Calu3 (cell line): ENCODE data around the gene ZBTB16. TPM values are rescaled to one million over a fixed set of nuclear protein-coding genes. Genes with fewer than 3 reads are reported as not detected.

ENCODE experiments used
- BruUV-seq: library from RNA; stranded (reverse); fragments of 400-500 nt; replicated peaks from 2 replicates; lab custom pipeline; 2021; lab: Mats Ljungman, UMichigan
- CTCF ChIA-PET: fragments of 300-600 bp; sonication (Branson Sonifier 250); formaldehyde crosslinking; loops from one replicate; lab custom pipeline; 2022; ENCODE audit warnings: antibody characterized with exemption; lab: Charles Lee
- DNase-seq: peaks from one replicate; pipeline ENCODE4 v3.0.0; 2022
- H3K27ac Mint-ChIP-seq: one replicate; pipeline ENCODE4 v1.8.0; 2022; ENCODE audit warnings: mixed read lengths; ENCODE audit not compliant: unreplicated experiment
- H3K27me3 Mint-ChIP-seq: one replicate; pipeline ENCODE4 v1.8.0; 2022; ENCODE audit warnings: mixed read lengths; ENCODE audit not compliant: unreplicated experiment
- H3K36me3 Mint-ChIP-seq: one replicate; pipeline ENCODE4 v1.8.0; 2022; ENCODE audit warnings: mild to moderate bottlenecking, moderate library complexity, mixed read lengths; ENCODE audit not compliant: insufficient read depth, unreplicated experiment
- H3K4me1 Mint-ChIP-seq: one replicate; pipeline ENCODE4 v1.8.0; 2022; ENCODE audit warnings: mild to moderate bottlenecking, low read depth, mixed read lengths; ENCODE audit not compliant: unreplicated experiment
- H3K4me3 Mint-ChIP-seq: one replicate; pipeline ENCODE4 v1.8.0; 2022; ENCODE audit warnings: mild to moderate bottlenecking, low read depth, moderate library complexity, mixed read lengths; ENCODE audit not compliant: unreplicated experiment
- H3K9me3 Mint-ChIP-seq: one replicate; pipeline ENCODE4 v1.8.0; 2022; ENCODE audit warnings: low read depth, mixed read lengths; ENCODE audit not compliant: unreplicated experiment
- CTCF ChIP-seq: fragments of 200-600 bp; IDR thresholded peaks from one replicate; pipeline ENCODE4 v1.8.0; 2022; ENCODE audit warnings: antibody characterized with exemption; ENCODE audit not compliant: unreplicated experiment
- intact Hi-C: fragments of 100-400 bp; cut with micrococcal nuclease; formaldehyde crosslinking; loops from one replicate; pipeline ENCODE4 v1.10.0; 2022; ENCODE audit not compliant: unreplicated experiment
- total RNA-seq: library from RNA; stranded (reverse); gene quantifications from 2 replicates; pipeline ENCODE4 v1.2.3, GENCODE V29; 2022

The ZBTB16 gene
- total RNA-seq, 1 experiment from 2014 or later, result not detected

- H3K36me3 Mint-ChIP-seq, result no peaks in the 10 kb centered on the region
- no peaks in the 10 kb centered on the region for H3K9me3 Mint-ChIP-seq
- no TSS peak for BruUV-seq
- peak; percentile 24 for DNase-seq
- no peaks in the 10 kb centered on the region for H3K4me1 Mint-ChIP-seq
- no peak overlapping the region for H3K4me3 Mint-ChIP-seq
- peaks cover 95% of the 10 kb centered on the region for H3K27me3 Mint-ChIP-seq
- H3K27ac Mint-ChIP-seq, result no peak overlapping the region
- TF ChIP-seq CTCF, result no peak
- CTCF ChIA-PET, result no interaction called here
- intact Hi-C loops, result no loop called here
Measured at GRCh38 chr11:114166897-114167323, 107.4 kb downstream of the ZBTB16 start.

- Mint-ChIP-seq H3K9me3 (no peaks in the 10 kb centered on the region), H3K27me3 (peaks cover 95% of the 10 kb centered on the region), H3K4me3 (no peak overlapping the region), H3K4me1 (no peaks in the 10 kb centered on the region), H3K27ac (no peak overlapping the region), H3K36me3 (no peaks in the 10 kb centered on the region)
- CTCF ChIA-PET, result no interaction called here
- no peak for TF ChIP-seq CTCF
- intact Hi-C loops, result no loop called here
- DNase-seq, result no peak
- no TSS peak for BruUV-seq
Measured at GRCh38 chr11:114167355-114167754, 107.8 kb downstream of the ZBTB16 start.

- Mint-ChIP-seq H3K27ac (no peak overlapping the region), H3K4me1 (no peaks in the 10 kb centered on the region)
- CTCF ChIA-PET, result no interaction called here
Measured at GRCh38 chr11:114167771-114168448, 108.4 kb downstream of the ZBTB16 start.

GRCh38 chr11:114168691-114169090 lies 109.2 kb downstream of the ZBTB16 start:
- Mint-ChIP-seq H3K9me3 (no peaks in the 10 kb centered on the region), H3K4me1 (no peaks in the 10 kb centered on the region), H3K36me3 (no peaks in the 10 kb centered on the region), H3K27ac (no peak overlapping the region), H3K4me3 (no peak overlapping the region), H3K27me3 (peaks cover 95% of the 10 kb centered on the region)
- no TSS peak for BruUV-seq
- DNase-seq, result no peak
- intact Hi-C loops, result no loop called here
- CTCF ChIA-PET, result no interaction called here
- TF ChIP-seq CTCF, result no peak

More at GRCh38 chr11:114167771-114168448, 108.4 kb downstream of the ZBTB16 start:
- Mint-ChIP-seq H3K9me3 (no peaks in the 10 kb centered on the region), H3K27me3 (peaks cover 95% of the 10 kb centered on the region), H3K4me3 (no peak overlapping the region), H3K36me3 (no peaks in the 10 kb centered on the region)
- BruUV-seq, result no TSS peak
- intact Hi-C loops, result no loop called here
- no peak for TF ChIP-seq CTCF
- DNase-seq, result no peak
